ENCODE results near the gene FAM234B.

Gene FAM234B

DNA sequence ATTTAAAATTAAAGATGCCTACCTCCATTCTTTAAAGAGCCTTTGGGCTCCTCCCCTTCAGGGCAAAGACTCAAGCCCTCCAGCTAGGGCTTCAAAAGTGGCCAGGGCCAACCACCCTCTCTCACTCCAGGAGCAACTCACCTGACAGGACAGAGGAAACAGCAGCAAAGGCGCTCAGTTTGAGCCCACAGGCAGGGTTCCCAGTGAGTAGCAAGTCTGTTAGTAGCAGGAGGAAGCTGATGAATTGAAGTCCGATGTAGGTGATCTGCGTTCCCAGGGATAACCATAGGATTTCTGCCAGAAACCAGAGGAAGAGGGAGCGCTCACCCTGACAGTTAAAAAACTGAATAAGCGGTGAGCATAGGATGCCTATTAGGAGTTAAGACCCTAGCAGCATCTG is 43.6 kb downstream of the FAM234B start:
- H3K36me3 Mint-ChIP-seq, result peaks cover 3% of the 10 kb centered on the region
- H3K27me3 Mint-ChIP-seq, result no peaks in the 10 kb centered on the region
- H3K9me3 Mint-ChIP-seq (ENCODE audit: low read depth), result no peaks in the 10 kb centered on the region
- H3K27ac Mint-ChIP-seq, result no peak overlapping the region
- H3K4me3 Mint-ChIP-seq, result no peak overlapping the region
- no peaks in the 10 kb centered on the region for H3K4me1 Mint-ChIP-seq (ENCODE audit: low read depth)

DNA sequence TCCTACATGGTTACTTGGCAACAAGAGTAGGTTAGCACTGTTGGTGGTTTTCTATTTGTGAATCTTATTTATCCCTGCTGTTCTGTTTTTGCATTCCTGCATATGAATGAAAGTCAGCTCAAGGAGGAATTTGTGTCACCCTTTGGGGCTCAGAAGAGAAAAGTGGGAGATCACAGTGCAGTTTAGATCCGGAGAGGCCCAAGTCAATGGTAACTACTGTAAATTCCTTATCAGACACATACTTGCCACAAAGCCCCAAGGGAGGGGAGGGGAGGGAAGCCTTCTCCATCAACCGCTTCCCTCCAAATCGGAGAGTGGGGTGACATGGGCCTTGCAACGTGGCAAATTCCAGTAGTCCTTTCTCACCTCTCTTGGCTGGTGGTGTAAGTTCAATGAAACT is 44.3 kb downstream of the FAM234B start:
- Mint-ChIP-seq H3K4me3 (no peak overlapping the region), H3K36me3 (peaks cover 3% of the 10 kb centered on the region), H3K4me1 (ENCODE audit: low read depth) (no peaks in the 10 kb centered on the region), H3K27me3 (no peaks in the 10 kb centered on the region), H3K27ac (no peak overlapping the region), H3K9me3 (ENCODE audit: low read depth) (no peaks in the 10 kb centered on the region)

DNA sequence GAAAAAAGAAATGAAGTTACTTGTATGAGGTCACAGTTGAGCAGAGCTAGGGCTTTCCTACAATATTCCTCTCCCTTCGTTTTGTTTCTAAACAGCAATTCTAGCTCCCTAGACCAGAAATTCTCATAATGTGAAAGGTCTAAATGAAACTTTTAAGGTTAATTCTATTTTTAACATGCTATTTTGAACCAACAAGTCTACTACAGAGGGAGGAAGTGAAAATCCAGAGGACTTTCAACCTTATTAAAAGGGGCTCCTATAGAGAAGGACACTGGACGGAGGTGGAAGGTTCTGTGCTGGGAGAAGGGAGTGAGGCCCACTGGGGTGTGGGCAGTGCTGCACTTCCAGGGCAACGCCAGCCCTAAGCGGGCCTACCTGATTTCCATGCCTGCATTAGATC is 45.9 kb downstream of the FAM234B start:
- H3K4me1 Mint-ChIP-seq (ENCODE audit: low read depth), result no peaks in the 10 kb centered on the region
- no peak overlapping the region for H3K27ac Mint-ChIP-seq
- H3K27me3 Mint-ChIP-seq, result no peaks in the 10 kb centered on the region
- no peak overlapping the region for H3K4me3 Mint-ChIP-seq
- no peaks in the 10 kb centered on the region for H3K9me3 Mint-ChIP-seq (ENCODE audit: low read depth)
- peaks cover 3% of the 10 kb centered on the region for H3K36me3 Mint-ChIP-seq

DNA sequence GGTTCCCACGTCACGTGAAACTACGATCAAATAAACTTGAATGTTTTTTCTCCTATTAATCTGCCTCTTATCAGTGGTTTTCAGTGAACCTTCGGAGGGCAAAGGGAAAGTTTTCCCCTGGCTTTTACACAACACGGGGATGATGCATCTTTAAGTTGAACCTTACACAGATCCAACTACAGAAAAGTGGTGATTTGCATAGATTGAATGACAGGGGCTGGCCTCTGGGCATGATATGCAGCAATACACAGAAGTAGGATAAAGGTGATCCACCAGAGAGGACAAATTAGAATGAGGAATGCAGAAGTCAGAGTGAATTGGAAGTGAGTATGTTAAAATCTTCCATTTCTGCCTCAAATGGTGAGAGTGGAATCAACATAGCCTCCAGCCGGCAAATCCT is 47.7 kb downstream of the FAM234B start:
- Mint-ChIP-seq H3K9me3 (ENCODE audit: low read depth) (no peaks in the 10 kb centered on the region), H3K27ac (no peak overlapping the region), H3K4me1 (ENCODE audit: low read depth) (no peaks in the 10 kb centered on the region), H3K36me3 (no peaks in the 10 kb centered on the region), H3K27me3 (no peaks in the 10 kb centered on the region), H3K4me3 (no peak overlapping the region)

DNA sequence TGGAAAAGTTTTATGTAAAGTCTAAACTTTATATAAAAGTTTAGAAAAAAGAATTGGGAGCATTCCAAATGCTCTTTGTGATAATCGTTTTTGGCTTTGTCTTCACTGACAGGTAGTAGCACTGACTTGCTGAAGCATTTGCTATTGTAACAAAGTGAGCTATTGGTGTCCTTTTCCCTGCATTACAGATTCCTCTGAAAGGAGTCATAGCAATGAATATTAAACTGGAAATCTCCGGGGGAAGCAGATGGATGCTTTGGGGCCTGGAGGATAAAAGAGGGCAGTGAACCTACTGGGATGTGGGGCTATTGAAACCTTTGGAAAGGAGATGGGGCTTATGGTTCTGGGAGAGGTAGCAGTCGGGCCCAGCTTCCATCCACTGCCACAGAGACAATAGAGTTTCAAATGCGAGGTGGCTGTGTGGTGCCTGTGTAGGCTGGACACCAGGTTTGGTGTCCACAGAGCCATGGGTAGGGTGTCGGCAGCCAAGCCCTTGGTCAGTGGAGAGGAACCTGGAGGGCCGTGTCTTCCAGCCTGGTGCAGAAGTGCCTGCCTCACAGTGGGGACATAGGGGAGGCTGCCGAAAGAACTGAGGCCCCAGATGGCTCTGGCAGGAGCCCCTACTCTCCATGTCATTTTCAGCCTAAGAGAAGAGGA is 49.1 kb downstream of the FAM234B start:
- H3K4me1 Mint-ChIP-seq (ENCODE audit: low read depth), result peaks cover 7% of the 10 kb centered on the region
- H3K27ac Mint-ChIP-seq, result no peak overlapping the region
- no peaks in the 10 kb centered on the region for H3K36me3 Mint-ChIP-seq
- no peaks in the 10 kb centered on the region for H3K27me3 Mint-ChIP-seq
- H3K4me3 Mint-ChIP-seq, result no peak overlapping the region
- H3K9me3 Mint-ChIP-seq (ENCODE audit: low read depth), result no peaks in the 10 kb centered on the region

DNA sequence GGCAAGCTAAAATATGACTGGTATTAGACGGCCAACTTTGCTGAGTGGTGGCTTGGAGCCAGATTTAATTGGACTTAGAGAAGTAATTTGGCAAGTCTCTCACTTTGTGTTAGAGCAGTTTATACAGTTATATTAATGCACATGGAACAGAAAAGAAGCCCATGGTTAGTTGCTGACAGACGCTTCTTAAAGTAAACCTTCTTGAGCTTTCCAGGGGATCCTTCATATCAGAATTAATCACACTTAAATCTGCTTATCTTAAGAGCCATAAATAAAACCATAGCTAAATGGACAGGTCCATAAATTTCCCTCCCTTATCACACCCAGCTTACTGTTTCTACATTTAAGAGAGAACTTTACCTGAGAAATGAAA is 49.7 kb downstream of the FAM234B start:
- Mint-ChIP-seq H3K27ac (no peak overlapping the region), H3K9me3 (ENCODE audit: low read depth) (no peaks in the 10 kb centered on the region), H3K36me3 (no peaks in the 10 kb centered on the region), H3K4me1 (ENCODE audit: low read depth) (peaks cover 12% of the 10 kb centered on the region), H3K27me3 (no peaks in the 10 kb centered on the region), H3K4me3 (no peak overlapping the region)

DNA sequence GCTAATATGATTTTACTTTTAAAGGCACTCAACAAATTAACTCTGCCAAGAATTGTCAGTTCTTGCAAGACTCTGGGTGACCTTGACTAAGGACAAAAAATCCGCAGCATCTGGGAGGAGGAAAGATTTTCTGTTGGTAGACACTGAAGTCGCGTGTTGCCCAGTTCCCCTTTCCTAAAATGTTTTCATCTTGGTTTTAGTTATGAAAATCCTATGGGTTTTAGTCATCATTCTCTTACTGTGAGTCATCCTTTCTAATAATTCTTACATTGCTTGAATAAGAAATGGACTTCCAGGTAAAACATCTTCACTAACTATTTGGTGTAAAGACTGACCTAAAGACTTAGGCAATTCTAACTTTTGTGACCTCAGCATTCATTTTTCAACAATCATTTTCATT is 50.2 kb downstream of the FAM234B start:
- Mint-ChIP-seq H3K9me3 (ENCODE audit: low read depth) (no peaks in the 10 kb centered on the region), H3K36me3 (no peaks in the 10 kb centered on the region), H3K4me3 (no peak overlapping the region), H3K4me1 (ENCODE audit: low read depth) (peaks cover 18% of the 10 kb centered on the region), H3K27ac (no peak overlapping the region), H3K27me3 (no peaks in the 10 kb centered on the region)

DNA sequence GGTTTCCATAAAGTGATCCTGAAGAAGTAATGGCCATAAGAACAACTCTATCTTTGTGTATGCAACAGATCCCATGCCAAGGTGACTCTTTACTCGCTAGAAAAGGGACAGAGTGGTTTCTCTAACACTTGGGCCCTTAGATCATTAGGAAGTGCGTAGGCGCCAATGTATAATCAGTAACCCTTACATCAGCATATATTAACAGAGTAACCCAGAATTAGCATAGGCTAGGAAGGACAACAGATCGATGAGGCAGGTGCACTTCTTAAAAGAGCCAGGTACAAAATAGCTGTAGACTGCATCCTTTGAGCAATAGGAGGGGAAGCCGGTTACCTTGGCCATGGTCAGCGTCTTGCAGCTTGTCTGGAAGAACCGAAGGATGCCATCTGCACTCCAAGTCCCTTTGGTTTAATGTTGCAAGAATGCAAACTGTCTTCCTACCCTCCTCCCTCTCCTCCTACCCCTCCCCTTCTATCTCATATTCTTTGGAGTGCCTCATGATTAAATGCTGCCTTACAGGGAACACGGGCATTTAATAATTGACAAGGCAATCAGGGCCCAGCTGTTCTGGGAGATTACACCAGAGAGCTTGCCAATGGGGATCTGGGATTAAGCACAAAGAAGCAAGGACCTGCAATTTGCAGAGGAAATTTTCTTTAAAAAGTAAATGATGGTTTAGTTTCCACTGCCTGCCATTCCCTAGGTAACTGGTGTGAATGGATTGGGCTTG is 51.2 kb downstream of the FAM234B start:
- Mint-ChIP-seq H3K9me3 (ENCODE audit: low read depth) (no peaks in the 10 kb centered on the region), H3K4me1 (ENCODE audit: low read depth) (peaks cover 27% of the 10 kb centered on the region), H3K27ac (no peak overlapping the region), H3K36me3 (no peaks in the 10 kb centered on the region), H3K4me3 (no peak overlapping the region), H3K27me3 (no peaks in the 10 kb centered on the region)

DNA sequence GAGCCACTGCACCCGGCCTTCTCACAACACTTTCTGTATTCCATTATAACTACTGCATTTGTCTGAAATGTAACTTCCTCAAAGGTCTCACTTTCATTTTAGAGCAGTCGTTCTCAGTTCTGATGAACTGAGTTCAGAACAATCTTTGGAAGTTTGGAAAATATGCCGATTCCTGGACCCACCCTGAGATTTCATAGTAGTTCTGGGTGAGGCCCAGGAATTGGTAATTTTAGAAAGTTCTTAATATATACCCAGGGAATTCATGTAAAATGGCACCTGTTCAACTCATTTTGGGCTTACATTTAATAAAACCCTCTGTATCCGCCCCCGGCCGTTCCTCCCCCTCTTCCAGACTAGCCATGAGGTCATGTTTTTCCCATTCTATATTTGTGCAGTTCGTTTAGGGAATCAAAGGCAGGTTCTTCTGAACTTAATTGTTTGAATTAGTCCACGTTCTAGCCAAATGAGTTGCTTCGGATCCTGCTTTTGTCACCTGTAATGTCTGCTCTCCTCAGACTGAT is 53.4 kb downstream of the FAM234B start:
- H3K9me3 Mint-ChIP-seq (ENCODE audit: low read depth), result no peaks in the 10 kb centered on the region
- H3K36me3 Mint-ChIP-seq, result no peaks in the 10 kb centered on the region
- no peaks in the 10 kb centered on the region for H3K27me3 Mint-ChIP-seq
- peaks cover 40% of the 10 kb centered on the region for H3K4me1 Mint-ChIP-seq (ENCODE audit: low read depth)
- no peak overlapping the region for H3K4me3 Mint-ChIP-seq
- H3K27ac Mint-ChIP-seq, result no peak overlapping the region

DNA sequence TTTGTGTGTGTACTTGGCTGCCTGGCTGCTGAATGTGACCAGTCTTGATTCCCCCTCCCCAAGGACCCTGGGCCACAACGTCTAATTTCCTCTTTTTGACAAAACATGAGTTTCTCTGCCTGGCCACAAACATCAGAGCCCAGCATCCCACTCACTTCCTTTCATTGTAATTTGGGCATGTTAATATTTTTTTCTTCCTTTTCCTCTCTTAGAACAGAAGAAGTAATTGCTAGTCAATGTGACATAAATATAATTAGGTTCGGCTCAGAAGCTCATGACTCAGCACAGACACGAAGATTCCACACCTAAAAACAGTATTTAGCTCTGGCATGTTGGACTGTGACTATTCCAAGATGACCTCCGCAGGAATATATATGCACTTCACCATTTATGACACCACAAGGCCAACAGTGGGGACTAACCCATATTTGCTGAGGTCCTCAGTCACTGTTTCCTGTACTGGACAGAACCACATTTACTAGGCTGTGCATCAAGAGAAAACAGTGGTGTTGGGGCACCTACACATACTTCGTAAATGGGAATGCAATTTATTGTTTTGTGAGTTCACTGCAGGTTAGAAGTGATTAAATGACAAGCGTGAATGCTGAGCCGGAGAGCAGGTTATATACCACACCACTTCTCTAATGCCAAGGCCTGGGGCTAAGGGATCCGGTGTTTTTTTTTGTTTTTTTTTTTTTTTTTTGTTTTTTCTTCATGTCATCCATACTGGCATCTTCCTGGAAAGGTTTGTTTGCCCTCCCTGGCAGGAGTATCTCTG is 55.1 kb downstream of the FAM234B start:
- H3K4me3 Mint-ChIP-seq, result peak overlapping the region; percentile 40
- H3K27me3 Mint-ChIP-seq, result no peaks in the 10 kb centered on the region
- peaks cover 48% of the 10 kb centered on the region for H3K4me1 Mint-ChIP-seq (ENCODE audit: low read depth)
- H3K36me3 Mint-ChIP-seq, result no peaks in the 10 kb centered on the region
- H3K27ac Mint-ChIP-seq, result peak overlapping the region; percentile 42
- H3K9me3 Mint-ChIP-seq (ENCODE audit: low read depth), result no peaks in the 10 kb centered on the region

DNA sequence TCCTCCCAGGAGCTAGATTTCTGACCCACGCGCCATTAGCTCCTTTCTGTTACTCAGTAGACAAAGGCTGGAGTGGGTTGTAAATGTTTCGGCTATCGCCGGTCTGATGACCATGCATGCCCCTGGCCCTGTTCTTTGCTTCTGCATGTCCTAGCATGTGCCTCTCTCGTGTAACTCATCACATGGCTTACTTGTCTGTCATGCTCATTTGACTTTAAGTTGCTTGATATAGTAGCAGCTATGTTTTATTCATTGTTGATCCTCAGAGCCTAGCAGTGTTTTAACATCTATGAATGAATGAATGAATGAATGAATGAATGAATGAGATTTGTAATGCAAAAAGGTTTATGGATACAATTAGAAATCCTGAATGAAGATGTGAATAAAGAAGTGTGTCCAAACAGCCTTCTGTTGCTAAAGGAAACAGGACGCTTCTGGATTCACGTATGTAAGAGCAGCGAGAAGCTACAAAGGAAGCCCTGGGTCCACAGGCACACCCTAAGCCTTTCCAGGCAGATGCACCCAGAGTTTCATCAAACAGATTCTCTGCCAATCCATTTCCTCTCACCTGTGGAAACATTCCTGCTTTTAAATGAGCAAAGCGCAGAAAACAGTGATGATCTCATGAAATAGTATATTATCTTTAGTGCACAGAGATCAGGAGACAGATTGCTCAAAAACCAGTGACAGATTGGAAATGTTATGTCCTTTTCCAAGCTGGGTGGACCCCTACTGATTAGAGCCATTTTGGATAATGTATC is 55.8 kb downstream of the FAM234B start:
- H3K36me3 Mint-ChIP-seq, result no peaks in the 10 kb centered on the region
- H3K4me3 Mint-ChIP-seq, result peak overlapping the region; percentile 82
- peak overlapping the region; percentile 35 for H3K27ac Mint-ChIP-seq
- H3K9me3 Mint-ChIP-seq (ENCODE audit: low read depth), result no peaks in the 10 kb centered on the region
- peaks cover 48% of the 10 kb centered on the region for H3K4me1 Mint-ChIP-seq (ENCODE audit: low read depth)
- H3K27me3 Mint-ChIP-seq, result no peaks in the 10 kb centered on the region

DNA sequence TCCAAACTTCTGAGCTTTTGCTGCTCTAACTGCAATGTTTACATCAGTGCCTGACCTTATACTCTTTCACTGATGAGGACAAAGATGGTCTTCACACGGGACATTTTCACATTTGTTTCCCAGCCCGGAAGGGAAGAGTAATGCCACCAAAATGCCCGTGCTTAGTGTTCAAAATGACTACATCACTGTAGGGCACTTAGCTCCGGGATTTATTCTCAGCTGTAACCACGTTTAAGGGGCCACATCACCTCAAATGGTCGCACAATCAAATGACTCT is 56.4 kb downstream of the FAM234B start:
- Mint-ChIP-seq H3K4me3 (peak overlapping the region; percentile 82), H3K36me3 (no peaks in the 10 kb centered on the region), H3K4me1 (ENCODE audit: low read depth) (peaks cover 48% of the 10 kb centered on the region), H3K27ac (peak overlapping the region; percentile 85), H3K9me3 (ENCODE audit: low read depth) (no peaks in the 10 kb centered on the region), H3K27me3 (no peaks in the 10 kb centered on the region)

DNA sequence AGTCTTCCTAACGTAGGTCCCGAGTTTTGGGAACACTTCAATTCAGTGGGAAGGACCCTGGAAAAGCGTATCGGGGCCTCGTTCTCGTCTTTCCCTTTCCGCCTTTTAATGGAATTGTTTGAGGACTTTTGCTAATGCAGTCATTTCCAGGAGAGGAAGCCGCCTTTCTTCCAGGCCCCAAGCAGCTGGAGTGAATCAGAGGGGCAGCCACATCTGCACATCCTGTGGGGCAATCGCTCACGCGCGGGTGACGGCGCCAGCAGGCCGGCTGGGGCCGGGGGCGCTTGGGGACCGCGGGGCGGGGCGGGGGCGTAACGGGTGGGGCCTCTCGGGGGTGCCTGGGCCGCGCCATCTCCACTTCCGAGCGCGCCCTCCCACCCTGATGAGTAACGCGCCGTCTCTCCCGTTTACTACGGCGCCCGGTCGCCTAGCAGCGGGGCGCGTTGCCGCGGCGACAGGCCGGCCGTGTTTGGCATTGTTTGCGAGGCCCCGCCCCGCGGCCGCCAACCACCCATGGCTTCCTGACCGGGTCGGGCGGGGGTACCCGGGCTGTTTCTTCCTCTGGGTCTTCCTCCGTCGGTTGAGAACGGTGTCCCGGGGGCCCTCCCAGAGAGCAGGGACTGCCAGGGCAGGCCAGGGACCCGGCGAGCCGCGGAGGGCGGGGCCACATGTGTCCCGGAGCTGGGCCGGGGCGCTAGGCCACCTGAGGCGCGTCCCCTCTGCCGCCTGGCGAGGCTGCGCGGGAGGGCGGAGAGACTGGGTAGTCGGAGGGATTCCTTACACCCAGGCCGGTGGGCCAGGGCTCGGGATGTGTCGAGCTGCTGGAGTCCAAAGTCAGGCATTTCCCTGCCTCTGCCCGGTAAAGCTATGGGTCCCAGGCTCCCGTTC is 56.9 kb downstream of the FAM234B start:
- Mint-ChIP-seq H3K4me1 (ENCODE audit: low read depth) (peaks cover 48% of the 10 kb centered on the region), H3K27ac (peak overlapping the region; percentile 85), H3K27me3 (no peaks in the 10 kb centered on the region), H3K9me3 (ENCODE audit: low read depth) (no peaks in the 10 kb centered on the region), H3K4me3 (peak overlapping the region; percentile 83), H3K36me3 (no peaks in the 10 kb centered on the region)

DNA sequence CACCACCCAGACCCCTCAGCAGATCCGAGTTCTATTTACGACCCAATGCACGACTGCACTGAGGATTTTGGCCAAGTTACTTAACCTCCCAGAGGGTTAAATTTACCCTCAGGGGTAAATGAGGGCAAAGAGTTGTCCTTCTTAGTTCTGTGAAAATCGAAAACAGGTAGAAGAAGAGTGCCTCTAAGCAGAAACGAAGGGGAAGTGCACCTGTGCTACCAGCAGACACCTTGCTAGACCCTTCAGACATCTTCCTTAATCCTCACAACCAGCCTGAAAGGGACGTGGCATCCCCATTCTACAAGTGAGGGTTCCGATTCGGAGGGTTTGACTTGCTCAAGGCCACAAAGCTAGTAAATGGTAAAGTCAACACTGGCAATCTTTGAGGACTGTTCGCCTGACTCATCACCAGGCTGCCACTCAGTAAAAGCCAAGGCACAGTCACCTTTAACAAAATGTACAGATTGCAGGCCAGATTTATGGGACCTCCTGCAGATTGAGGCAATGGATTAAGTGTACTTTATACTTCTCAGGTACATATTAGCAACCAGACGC is 57.7 kb downstream of the FAM234B start:
- peak overlapping the region; percentile 79 for H3K27ac Mint-ChIP-seq
- no peaks in the 10 kb centered on the region for H3K36me3 Mint-ChIP-seq
- peak overlapping the region; percentile 83 for H3K4me3 Mint-ChIP-seq
- no peaks in the 10 kb centered on the region for H3K27me3 Mint-ChIP-seq
- H3K9me3 Mint-ChIP-seq (ENCODE audit: low read depth), result no peaks in the 10 kb centered on the region
- peaks cover 48% of the 10 kb centered on the region for H3K4me1 Mint-ChIP-seq (ENCODE audit: low read depth)

All from activated naive CD8-positive, alpha-beta T cell (primary cell).